NT2/D1 (cell line): Measurements from ENCODE around the gene ZNF260.

ENCODE experiments used
- SUZ12 ChIP-seq: IDR thresholded peaks from 2 replicates; pipeline ENCODE4 v1.6.1; 2011; ENCODE audit not compliant: insufficient read length, insufficient read depth; ENCODE audit errors: extremely low read depth
- YY1 ChIP-seq: IDR thresholded peaks from 2 replicates; pipeline ENCODE4 v1.6.1; 2011; ENCODE audit not compliant: insufficient read length, insufficient read depth
- ZNF274 ChIP-seq: IDR thresholded peaks from 2 replicates; pipeline ENCODE4 v1.6.1; 2011; ENCODE audit warnings: mild to moderate bottlenecking, low read depth, low read length

DNA sequence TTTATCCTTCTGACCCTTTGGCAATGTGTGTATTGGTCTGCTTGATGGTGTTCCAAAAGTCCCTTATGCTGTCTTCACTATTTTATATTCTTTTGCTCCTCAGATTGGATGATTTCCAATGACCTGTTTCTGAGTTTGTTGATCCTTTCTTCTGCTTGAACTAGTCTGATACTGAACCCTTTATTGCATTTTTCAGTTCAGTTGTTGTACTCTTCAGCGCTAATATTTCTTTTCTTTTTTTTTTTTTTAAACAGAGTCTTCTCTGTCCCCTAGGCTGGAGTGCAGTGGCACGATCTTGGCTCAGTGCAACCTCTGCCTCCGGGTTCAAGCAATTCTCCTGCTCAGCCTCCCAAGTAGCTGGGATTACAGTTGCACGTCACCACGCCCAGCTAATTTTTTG, 26.1 kb downstream of the ZNF260 start:
- no peak for TF ChIP-seq ZNF274
- TF ChIP-seq SUZ12: no peak
- no peak for TF ChIP-seq YY1
